Body of pancreas (tissue), 4 donors: ENCODE measurements around the gene CYP2C18.
"Not testable (repeated sequence)": the region's sequence is repeated elsewhere in the genome, so short reads cannot be mapped to it uniquely, and the experiment has no call there.

Experiments used
- CTCF ChIP-seq, 7 experiments: fragments of 450-650 bp in 4 of 7; fragments of 200-600 bp in 3 of 7; sonication (generic) in 3 of 7; IDR thresholded peaks; one replicate each; pipeline ENCODE4 v1.5.1; 2016 to 2019; ENCODE audit warnings: antibody characterized with exemption in 7 of 7
- POLR2A ChIP-seq, 3 donors: fragments of 450-650 bp; IDR thresholded peaks; one replicate each; pipeline ENCODE4 v1.6.1; 2016; ENCODE audit warnings: antibody characterized with exemption in 3 of 3, mild to moderate bottlenecking in 2 of 3

GRCh38 chr10:94775425-94775824 lies 91.9 kb downstream of the CYP2C18 start:
- TF ChIP-seq POLR2A, CTCF (IDR thresholded peaks at IDR 0.05): not testable (repeated sequence)
